HPDE6-E6E7 (cell line): ENCODE results near the gene PTRH2.
A peak's percentile ranks its signal among the peaks of the same experiment; 100 is the strongest.
"Not testable (repeated sequence)": the region's sequence is repeated elsewhere in the genome, so short reads cannot be mapped to it uniquely, and the experiment has no call there.

Experiments
- DNase-seq: peaks from one replicate; pipeline ENCODE4 v3.0.0; 2011; ENCODE audit warnings: missing footprints; ENCODE audit errors: extremely low spot score

Gene PTRH2

DNA sequence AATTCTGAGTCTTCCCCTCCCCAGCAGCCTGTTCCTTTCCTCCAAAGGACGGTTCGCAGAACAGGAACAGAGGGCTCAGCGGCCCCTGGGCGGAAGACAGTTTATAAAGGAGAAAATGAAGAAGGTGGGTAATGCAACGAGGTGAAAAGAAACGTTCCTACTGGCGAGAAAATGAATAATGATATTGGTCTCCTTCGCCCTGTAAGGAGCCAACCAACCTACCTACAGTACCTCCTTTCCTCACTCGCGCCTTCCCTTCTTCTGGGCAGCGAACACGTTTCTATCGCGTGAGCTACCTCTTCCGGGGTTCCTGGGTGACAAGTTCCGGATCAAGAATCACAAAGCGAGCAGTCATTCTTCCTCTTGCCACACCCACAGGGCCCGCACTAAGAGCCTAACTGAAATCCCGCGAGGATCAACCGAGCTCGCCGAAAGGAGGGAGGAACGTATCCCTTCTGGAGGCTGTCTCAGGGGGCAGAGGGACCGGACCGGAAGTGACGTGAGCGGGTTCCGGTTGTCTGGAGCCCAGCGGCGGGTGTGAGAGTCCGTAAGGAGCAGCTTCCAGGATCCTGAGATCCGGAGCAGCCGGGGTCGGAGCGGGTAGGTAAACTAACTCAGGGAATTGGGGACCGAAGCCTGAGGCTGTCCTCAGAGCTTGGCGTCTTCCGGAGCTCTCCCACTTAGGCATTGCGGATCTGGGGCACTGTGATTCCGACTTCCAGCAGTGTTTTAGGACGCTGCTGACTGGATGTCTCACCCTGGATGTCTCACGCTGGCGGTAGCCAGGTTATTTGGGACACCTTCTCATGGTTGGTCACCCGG is at the start of gene PTRH2, which contains the start of gene VMP1:
PTRH2 (minus strand) TSS at position 282 of the 822 bp plus-strand sequence. CDS start 9,452 bp downstream, outside the sequence.
VMP1 (plus strand) TSS at position 506 of the 822 bp plus-strand sequence. CDS start 23,793 bp downstream, outside the sequence.
- DNase-seq, result peak; percentile 100

DNA sequence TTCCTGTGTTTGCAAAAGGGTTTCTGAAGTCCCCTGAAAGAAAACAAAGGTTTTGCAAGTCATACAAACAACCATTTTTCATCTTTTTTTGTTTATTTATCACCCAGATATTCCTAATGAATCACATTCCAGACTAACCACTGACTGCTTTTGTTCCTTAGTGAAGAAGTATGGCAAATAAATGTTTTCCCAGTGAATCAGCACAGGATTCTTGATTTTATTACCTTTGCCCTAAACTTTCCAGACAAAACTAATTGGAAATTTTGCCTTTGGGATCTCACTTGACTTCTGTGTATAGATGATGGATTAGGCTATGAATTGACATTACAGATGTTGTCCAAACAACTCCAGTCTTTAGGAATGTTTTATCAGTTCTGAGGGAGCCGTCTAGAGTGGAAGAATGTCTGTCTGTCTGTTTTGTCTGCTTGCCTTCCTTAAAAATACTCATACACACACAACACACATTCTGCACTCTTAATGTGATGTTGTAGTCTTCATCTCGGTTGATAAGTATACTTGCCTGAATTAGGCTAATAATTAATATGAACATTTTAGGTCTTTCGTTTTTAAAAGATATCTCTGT is 49.1 kb upstream of the PTRH2 start:
- no peak for DNase-seq

DNA sequence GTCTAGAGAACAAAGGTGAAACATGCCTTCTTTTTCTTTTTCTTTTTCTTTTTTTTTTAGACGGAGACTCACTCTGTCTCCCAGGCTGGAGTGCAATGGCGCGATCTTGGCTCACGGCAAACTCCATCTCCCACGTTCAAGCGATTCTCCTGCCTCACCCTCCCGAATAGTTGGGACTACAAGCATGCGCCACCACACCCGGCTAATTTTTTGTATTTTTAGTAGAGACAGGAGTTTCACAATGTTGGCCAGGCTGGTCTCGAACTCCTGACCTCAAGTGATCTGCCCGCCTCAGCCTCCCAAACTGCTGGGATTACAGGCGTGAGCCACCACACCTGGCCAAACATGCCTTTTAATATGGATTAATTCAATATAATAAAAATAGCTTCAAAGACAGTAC is 47.8 kb upstream of the PTRH2 start:
- not testable (repeated sequence) for DNase-seq

DNA sequence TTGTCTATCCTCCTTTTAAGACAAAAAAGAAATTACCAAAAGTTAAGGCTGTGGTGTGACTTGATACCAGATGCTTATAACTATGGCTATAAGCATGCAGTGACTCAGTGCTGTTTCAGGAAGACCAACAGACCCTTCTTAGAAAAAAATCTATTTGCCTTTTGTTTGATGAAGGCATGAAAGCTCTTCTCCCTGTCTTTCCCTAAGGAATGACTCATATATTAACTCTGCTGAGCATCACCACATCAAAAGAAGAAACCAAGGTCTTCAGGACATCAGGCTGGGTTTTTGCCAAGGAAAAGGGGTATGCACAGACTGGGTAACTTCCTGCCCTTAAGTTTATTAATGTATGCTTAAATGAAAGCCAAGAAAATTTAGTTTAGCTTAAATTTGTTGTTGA is 47.3 kb upstream of the PTRH2 start:
- peak; percentile 50 for DNase-seq

DNA sequence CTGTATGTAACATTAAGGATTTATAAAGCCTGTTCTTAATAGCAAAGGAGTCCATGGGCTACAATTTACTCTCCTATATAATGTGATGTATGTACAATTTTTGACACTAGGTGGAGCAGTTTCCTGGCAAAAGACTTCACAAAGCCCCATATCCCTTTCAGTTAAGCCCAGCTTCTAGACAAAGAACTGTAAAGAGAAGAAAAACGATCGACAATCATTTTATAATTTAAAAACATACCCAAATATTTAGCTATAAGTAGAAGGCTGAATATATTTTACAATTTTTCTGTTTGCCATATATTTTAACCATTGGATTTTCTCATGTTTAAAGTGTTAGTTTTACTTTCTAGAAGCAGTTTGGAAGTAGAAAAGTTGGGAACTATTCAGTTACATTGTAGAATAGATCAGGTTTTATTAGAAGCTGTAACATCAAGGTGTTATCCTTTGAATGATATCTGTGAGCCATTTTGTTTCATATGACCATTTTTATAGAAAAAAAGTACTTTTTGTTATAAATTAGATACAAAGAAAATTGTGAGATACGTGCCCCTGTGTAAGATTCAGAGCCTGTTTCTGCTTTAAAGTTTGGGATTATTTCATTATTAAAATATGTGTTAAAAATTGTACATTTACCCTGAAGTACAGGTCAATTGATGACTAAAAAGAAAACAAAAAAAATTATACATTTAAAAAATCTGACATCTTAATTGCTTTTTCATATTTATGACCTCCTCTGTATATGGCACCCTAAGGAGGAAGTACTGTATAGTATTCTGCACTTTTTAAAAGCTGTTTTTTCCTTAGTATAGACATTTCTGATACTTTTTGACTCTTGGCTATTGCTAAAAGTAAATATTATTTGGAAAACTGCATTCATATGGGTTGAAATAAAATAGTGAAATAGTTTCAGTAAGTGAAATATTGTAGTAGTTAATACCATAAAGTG is 46.6 kb upstream of the PTRH2 start:
- DNase-seq, result peak; percentile 71

DNA sequence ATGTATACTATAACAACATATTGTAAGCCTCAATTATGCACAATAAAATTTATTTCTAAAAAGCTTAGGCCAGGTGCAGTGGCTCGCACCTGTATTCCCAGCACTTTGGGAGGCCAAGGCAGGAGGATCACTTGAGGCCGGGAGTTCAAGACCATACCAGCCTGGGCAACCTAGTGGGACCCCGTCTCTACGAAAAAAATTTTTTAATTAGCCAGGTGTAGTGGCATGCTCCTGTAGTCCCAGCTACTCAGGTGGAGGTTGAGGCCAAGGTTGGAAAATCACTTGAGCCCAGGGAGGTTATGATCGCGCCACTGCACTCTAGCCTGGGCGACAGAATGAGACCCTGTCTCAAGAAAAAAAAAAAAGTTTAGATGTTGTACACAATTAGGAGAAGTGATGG is 45.7 kb upstream of the PTRH2 start:
- DNase-seq, result no peak

DNA sequence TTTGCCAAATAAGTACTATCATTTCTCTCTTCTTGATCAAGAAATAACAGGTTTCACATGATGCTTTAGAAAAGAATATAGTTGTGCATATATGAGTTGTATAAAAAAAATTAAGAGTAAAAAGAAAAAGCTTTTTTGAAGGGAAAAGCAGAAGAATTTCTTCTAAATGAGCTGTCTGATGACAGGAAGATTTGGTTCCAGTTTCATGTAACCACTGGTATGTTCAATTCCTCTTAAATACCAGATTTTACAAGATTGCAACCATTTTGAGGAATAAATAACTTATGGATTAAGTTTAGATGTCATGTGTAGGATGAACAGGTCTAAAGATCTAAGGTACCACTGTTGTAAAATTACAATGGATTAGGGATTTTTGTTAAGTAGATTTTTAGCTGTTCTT is 45.2 kb upstream of the PTRH2 start:
- no peak for DNase-seq

DNA sequence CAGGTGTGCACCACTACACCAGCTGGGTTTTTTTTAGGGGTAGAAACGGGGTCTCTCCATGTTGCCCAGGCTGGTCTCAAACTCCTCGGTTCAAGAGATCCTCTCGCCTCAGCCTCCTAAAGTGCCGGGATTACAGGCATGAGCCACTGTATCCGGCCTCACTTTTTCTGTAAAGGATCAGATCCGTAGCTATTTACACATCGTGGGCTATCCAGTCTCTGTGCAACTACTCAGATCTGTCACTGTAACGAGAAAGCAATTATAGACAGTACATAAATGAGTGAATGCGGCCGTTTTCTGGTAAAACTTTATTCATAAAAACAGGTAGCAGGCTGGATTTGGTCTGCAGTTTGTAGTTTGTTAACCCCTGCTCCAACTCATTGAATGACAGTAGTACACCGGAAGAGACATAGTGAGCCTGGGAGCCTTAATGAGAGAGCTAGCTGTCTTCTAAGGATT is 44.8 kb upstream of the PTRH2 start:
- no peak for DNase-seq

DNA sequence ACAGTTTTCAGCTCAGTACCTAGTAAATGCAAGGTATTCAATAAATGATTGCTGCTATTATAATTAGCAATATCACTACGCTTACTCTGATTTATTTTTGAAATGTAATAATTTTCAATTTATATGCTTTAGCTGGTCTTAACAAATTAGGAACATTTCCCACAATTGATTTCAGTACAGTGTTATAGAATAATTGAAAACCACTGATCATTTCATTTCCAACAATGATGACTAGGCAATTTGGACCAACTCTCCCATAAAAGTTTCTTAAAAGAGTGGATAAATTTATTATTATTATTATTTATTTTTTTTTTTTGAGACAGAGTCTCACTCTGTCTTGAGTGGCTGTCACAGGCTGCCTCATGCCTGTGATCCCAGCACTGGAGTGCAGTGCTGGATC is 41.4 kb upstream of the PTRH2 start:
- DNase-seq, result no peak

DNA sequence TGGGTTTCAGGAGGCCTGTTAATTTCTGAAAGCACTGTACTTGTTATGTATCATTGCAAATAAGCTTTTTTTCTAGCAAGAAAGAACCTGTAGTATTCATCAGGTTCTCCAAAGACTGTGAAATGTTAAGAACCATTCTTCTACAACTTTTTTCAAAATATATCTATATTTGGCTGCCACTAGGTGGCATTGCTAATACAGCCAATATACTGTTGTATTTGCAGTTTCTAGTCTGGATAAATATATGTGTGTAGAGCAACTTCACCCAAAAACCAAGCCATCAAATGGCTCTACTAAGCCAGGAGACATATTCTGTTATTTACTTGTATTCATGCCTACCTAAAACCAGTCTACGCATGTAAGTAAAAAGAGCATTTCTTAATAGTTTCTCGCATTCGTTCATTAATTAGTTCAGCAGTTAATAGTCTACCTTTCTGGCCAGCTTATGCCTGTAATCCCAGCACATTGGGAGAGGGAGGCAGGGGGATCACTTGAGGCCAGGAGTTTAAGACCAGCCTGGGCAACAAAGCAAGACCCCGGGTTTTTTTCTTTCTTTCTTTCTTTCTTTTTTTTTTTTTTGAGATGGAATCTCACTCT is 39.7 kb upstream of the PTRH2 start:
- DNase-seq, result no peak

DNA sequence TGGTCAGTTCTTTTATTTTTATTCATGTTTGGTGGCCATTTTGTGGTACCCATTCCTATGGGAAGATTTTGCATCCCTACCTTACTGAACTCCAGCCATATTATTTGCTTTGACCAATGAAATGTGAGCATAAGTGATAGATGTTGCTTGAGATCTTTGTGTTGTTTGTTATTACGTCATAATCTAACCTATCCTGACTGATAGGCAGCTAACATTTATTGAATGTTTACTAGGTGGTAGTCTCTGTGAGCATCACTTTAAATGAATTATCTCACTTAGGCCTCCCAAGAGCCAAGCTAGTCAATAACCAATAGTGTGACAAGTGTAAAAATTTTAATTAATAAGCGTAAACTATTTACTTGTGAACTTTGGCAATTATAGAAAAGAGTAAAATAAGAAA is 37.8 kb upstream of the PTRH2 start:
- DNase-seq, result no peak

DNA sequence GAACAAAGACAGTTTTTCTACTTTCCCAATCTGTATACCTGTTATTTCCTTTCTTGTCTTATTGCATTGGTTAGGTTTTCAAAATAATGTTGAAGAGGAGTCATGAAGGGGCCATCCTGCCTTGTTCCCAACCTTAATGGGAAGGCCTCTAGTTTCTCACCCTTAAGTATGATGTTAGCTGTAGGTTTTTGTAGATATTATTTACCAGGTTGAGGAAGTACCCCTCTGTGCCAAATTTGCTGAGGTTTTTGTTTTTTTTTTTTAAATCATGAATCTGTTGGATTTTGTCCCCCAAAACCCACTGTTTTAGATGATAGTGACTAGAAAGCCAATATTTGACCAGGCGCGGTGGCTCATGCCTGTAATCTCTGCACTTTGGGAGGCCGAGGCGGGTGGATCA is 36.6 kb upstream of the PTRH2 start:
- DNase-seq, result no peak

DNA sequence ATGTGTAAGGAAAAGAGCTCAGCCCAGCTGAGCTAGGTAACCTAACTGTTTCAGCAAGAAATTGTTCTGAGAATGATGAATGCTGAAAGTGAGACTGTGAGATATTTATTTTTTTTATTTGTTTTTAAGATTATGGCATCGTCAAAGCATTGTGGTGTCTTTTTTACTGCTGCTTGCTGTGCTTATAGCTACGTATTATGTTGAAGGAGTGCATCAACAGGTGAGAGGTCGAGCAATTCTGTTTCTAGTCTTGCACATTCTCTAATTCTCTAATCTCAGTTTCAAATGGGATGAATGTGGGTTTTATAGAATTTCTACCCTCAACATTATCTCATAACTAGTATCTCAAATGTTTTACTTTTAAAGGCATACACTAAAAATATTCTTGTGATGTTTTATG is 30.1 kb upstream of the PTRH2 start:
- DNase-seq, result no peak

DNA sequence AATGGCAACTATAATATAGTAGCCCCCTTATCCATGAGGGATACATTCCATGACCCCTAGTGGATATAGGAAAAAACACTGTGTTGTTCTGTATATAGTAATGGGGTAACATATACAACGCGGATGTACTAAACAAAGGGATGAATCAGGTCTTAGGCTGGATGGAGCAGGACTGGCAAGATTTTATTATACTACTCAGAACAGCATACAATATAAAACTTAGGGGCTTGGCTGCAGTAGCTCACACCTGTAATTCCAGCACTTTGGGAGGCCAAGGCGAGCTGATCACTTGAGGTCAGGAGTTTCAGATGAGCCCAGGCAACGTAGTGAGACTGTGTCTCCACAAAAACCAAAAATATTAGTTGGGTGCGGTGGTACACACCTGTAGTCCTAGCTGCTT is 27.0 kb upstream of the PTRH2 start:
- DNase-seq, result no peak

DNA sequence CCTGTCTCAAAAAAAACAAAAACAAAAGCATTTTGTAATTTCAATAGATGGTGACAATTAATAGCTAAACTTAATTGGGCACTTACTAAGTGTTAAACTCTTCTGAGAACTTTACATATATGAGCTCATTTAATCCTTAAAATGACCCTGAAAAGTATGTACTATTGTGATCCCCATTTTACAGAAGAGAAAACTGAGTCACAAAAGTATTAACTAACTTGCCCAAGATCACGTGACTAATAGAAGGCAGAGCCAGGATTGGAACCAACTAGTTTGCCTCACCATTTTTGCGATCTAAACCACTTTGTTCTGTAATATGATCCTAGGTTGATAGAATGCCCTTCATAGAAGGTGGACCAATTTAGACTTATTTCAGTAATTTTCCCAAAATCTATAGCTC is 26.5 kb upstream of the PTRH2 start:
- DNase-seq, result no peak

DNA sequence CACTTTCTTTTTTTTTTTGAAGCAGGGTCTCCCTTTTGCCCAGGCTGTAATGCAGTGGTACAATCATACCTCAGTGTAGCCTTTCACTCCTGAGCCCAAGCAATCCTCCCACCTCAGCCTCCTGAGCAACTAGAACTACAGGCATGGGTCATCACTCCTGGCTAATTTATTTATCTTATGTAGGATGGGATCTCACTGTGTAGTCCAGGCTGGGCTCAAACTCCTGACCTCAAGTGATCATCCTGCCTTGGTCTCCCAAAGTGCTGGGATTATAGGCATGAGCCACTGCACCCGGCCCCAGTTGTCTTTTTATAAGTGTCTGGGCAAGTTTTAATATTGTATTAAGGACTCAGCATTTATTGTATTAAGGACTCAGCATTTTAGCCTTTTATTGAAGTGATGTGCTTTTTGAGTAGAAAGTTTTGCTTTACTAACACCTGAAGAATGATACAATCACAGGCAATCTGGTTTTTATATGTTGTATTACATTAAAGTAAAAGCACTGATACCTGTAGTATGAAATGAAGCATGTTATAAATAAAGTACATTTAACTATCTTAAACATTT is 23.1 kb upstream of the PTRH2 start:
- DNase-seq, result no peak

DNA sequence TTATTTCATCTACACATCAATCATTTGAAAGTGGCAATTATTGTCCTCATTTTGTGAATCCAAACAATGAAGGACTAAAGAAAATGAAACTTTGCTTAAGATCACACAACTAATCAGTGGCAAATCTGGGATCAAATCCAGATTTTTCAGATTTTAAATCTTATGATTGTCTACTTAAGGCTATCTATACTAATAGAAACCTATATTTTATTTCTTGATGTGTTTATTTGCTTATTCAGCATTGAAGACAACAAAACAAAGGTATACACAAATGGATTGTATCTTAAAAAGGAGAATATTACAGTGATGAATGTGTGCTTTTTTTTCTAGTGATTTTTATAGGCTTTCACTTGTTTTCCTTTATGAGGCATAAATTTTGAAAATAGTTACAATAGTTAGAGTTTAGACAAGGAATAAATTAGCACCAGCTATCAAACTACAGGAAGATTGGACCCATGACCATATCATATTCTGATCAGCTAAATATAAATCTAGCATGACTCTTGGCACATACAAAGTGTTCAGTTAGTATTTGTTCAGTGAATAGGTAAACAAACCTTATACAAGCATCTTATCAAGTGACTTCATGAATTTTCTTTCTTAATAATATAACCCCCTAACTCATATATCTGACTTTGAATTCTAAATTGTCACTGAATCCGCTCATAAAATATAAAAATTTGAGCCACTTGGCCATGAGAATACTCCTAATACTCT is 20.7 kb upstream of the PTRH2 start:
- no peak for DNase-seq

DNA sequence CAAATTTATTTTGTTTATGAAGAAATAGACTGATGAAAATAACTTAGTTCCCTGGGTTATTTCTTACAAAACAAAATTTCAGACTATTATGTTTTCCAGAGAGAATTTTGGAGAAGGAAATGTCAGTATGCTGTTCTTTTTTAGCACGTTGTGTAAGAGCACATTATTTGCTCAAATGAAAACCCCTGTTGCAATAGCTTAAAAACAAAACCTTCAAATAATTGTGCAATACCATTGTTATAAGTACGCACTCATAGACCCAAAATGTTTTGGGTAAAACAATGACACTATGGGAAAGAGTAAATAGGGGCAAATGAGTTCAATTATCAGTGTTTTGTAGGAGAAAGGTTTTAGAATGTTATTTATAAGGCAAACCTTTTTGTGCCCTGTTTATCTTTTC is 18.5 kb upstream of the PTRH2 start:
- no peak for DNase-seq

DNA sequence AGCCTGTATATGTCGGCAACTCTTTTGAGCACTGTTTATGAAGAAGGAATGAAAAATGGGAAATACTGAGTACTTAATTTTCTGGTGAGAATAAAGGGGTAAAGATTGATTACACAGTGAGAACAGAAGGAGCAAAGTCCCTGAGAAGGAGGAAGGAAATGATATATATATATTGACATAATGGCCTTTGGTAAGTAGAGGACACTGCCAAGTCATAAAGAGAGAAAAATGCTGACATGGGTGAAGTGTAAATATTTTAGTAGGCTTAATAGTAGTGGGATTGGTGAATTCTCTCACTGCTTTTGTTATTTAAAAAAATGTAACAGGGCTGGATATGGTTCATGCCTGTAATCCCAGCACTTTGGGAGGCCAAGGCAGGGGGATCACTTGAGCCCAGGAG is 16.4 kb upstream of the PTRH2 start:
- no peak for DNase-seq

DNA sequence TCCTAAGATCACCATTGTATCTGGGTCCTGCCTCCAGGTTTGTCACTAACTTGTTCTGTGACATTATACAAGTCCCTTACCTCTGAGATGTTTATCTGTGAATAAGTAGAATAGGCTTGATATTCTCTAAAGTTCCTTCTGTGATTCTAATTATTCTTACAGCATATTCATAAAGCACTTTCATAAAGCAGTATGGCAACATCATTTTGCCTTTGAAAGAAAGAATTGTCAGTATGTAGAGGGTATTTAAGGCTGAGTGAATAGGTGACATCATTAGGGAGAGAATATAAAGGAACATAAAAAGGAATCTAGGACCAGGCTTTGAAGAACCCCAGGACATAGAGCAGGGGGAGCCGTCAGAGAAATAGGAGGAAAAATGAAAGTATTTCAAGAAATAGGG is 15.8 kb upstream of the PTRH2 start:
- DNase-seq, result no peak

DNA sequence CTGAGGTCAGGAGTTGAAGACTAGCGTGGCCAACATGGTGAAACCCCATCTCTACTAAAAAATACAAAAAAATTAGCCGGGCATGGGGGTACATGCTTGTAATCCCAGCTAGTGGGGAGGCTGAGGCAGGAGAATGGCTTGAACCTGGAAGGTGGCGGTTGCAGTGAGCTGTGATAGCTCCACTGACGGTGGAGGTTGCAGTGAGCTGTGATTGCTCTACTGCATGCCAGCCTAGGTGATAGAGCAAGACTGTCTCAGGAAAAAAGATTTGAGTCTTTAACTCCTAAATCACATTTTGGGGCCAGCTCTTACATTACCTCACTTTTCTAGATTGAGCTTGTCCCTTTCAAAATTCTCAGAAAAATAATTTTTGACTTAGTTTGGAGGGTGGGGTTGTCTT is 15.4 kb upstream of the PTRH2 start:
- DNase-seq, result no peak
